ENCODE measurements around the gene RAD54L.

RAD54L gene

GRCh38 chr1:46300673-46301405, 53.3 kb downstream of the RAD54L start:
- peak overlapping the region; percentile 98 to 100 (median 100) for H3K9ac ChIP-seq (ENCODE audit: low read length in 5 of 5)
- H3K36me3 ChIP-seq (ENCODE audit: control insufficient read depth in 5 of 5, insufficient read depth in 5 of 5, low read length in 5 of 5): peaks cover 16 to 21% (median 19%) of the 10 kb centered on the region in 5 donors
- peak overlapping the region; percentile 79 to 94 (median 85) for H3K4me3 ChIP-seq (ENCODE audit: low read depth in 1 of 5, low read length in 5 of 5)
- no peaks in the 10 kb centered on the region for H3K27me3 ChIP-seq (ENCODE audit: control insufficient read depth in 5 of 5, insufficient read depth in 4 of 5, low read length in 5 of 5)
- peak overlapping the region; percentile 98 for H3K27ac ChIP-seq (ENCODE audit: low read depth, low read length)
- H3K4me1 ChIP-seq (ENCODE audit: control insufficient read depth in 5 of 5, insufficient read depth in 5 of 5, low read length in 5 of 5): peaks cover 6 to 50% (median 41%) of the 10 kb centered on the region in 5 donors
- H3K9me3 ChIP-seq (ENCODE audit: control insufficient read depth in 5 of 5, low read length in 5 of 5): no peaks in the 10 kb centered on the region

- Histone ChIP-seq H3K27ac (ENCODE audit: low read depth, low read length) (peak overlapping the region; percentile 98), H3K4me1 (ENCODE audit: control insufficient read depth in 5 of 5, insufficient read depth in 5 of 5, low read length in 5 of 5) (peaks cover 6 to 52% (median 46%) of the 10 kb centered on the region in 5 donors), H3K4me3 (ENCODE audit: low read depth in 1 of 5, low read length in 5 of 5) (peak overlapping the region; percentile 79 to 94 (median 85)), H3K36me3 (ENCODE audit: control insufficient read depth in 5 of 5, insufficient read depth in 5 of 5, low read length in 5 of 5) (peaks cover 15 to 17% (median 15%) of the 10 kb centered on the region in 5 donors), H3K9me3 (ENCODE audit: control insufficient read depth in 5 of 5, low read length in 5 of 5) (no peaks in the 10 kb centered on the region), H3K27me3 (ENCODE audit: control insufficient read depth in 5 of 5, insufficient read depth in 4 of 5, low read length in 5 of 5) (no peaks in the 10 kb centered on the region), H3K9ac (ENCODE audit: low read length in 5 of 5) (peak overlapping the region; percentile 98 to 100 (median 100))
Measured at GRCh38 chr1:46301406-46301807, 53.8 kb downstream of the RAD54L start.

DNA sequence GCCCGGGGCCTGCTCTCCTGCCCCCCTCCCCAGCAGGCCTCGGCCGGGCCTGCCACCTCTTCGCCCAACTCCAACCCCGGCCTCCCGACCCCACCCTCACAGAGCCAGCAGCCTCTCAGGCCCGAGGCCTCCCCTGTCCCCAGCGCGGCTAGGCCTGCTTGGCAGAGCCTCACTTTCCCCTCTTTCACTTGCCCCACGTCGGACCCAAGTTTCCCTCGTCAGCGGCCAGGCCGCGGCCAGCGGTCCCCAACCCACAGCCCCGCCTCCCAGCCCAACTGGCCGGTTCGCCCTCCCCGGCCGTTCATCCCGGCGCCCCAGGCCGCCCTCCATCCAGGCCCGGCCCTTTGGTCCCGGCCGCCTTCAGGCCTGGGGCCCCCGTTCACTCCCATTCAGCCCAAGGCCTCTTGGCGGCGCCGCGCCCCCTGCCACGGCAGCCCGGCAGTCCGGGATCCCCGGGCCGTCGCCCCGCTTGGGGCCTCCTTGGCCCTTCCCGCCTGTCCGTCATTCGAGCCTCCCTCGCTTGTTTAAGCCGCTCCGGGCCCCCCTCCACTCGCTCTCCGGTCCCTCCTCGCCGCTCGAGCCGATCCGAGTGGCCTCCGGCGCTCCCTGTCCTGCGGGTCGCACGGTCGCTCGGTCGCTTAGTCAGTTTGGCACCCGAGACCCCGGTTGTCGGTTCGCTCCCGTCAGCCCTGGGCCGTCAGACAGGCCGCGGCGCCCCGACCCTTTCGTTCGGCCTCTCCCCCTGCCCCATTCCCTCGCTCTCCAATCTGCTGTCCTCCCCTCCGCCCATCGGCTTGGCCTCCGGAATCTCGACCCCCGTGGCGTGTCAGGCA, 54.5 kb downstream of the RAD54L start:
- Histone ChIP-seq H3K27me3 (ENCODE audit: control insufficient read depth in 5 of 5, insufficient read depth in 4 of 5, low read length in 5 of 5) (no peaks in the 10 kb centered on the region), H3K9me3 (ENCODE audit: control insufficient read depth in 5 of 5, low read length in 5 of 5) (no peaks in the 10 kb centered on the region), H3K36me3 (ENCODE audit: control insufficient read depth in 5 of 5, insufficient read depth in 5 of 5, low read length in 5 of 5) (peaks cover 8 to 11% (median 9%) of the 10 kb centered on the region in 5 donors), H3K4me1 (ENCODE audit: control insufficient read depth in 5 of 5, insufficient read depth in 5 of 5, low read length in 5 of 5) (peaks cover 6 to 58% (median 50%) of the 10 kb centered on the region in 5 donors), H3K9ac (ENCODE audit: low read length in 5 of 5) (peak overlapping the region; percentile 98 to 100 (median 100)), H3K4me3 (ENCODE audit: low read depth in 1 of 5, low read length in 5 of 5) (peak overlapping the region; percentile 79 to 94 (median 85)), H3K27ac (ENCODE audit: low read depth, low read length) (peak overlapping the region; percentile 98)

GRCh38 chr1:46302641-46303037, 55.1 kb downstream of the RAD54L start:
- peak overlapping the region; percentile 98 for H3K27ac ChIP-seq (ENCODE audit: low read depth, low read length)
- H3K4me3 ChIP-seq (ENCODE audit: low read depth in 1 of 5, low read length in 5 of 5): peak overlapping the region in 4 of 5 donors; percentile 84 to 94 (median 88)
- H3K36me3 ChIP-seq (ENCODE audit: control insufficient read depth in 5 of 5, insufficient read depth in 5 of 5, low read length in 5 of 5): peaks cover 3 to 5% (median 3%) of the 10 kb centered on the region in 5 donors
- H3K9ac ChIP-seq (ENCODE audit: low read length in 5 of 5): peak overlapping the region; percentile 92 to 100 (median 100)
- H3K4me1 ChIP-seq (ENCODE audit: control insufficient read depth in 5 of 5, insufficient read depth in 5 of 5, low read length in 5 of 5): peaks cover 6 to 64% (median 54%) of the 10 kb centered on the region in 5 donors
- no peaks in the 10 kb centered on the region for H3K27me3 ChIP-seq (ENCODE audit: control insufficient read depth in 5 of 5, insufficient read depth in 4 of 5, low read length in 5 of 5)
- no peaks in the 10 kb centered on the region for H3K9me3 ChIP-seq (ENCODE audit: control insufficient read depth in 5 of 5, low read length in 5 of 5)

GRCh38 chr1:46303038-46303871, 55.7 kb downstream of the RAD54L start, which contains the start of the genes LRRC41 and UQCRH:
TSS of gene LRRC41 (minus strand) at chr1:46303616. CDS start at chr1:46303322, 294 bp downstream.
TSS of gene UQCRH (plus strand) at chr1:46303698. CDS start at chr1:46303767, 69 bp downstream.
- Histone ChIP-seq H3K9me3 (ENCODE audit: control insufficient read depth in 5 of 5, low read length in 5 of 5) (no peaks in the 10 kb centered on the region), H3K36me3 (ENCODE audit: control insufficient read depth in 5 of 5, insufficient read depth in 5 of 5, low read length in 5 of 5) (no peaks in the 10 kb centered on the region), H3K27ac (ENCODE audit: low read depth, low read length) (peak within 1 kb of the TSS; percentile 98), H3K27me3 (ENCODE audit: control insufficient read depth in 5 of 5, insufficient read depth in 4 of 5, low read length in 5 of 5) (no peaks in the 10 kb centered on the region), H3K4me3 (ENCODE audit: low read depth in 1 of 5, low read length in 5 of 5) (peak within 1 kb of the TSS; percentile 84 to 99 (median 92)), H3K9ac (ENCODE audit: low read length in 5 of 5) (peak within 1 kb of the TSS; percentile 98 to 100 (median 100)), H3K4me1 (ENCODE audit: control insufficient read depth in 5 of 5, insufficient read depth in 5 of 5, low read length in 5 of 5) (peaks cover 6 to 64% (median 54%) of the 10 kb centered on the region in 5 donors)

DNA sequence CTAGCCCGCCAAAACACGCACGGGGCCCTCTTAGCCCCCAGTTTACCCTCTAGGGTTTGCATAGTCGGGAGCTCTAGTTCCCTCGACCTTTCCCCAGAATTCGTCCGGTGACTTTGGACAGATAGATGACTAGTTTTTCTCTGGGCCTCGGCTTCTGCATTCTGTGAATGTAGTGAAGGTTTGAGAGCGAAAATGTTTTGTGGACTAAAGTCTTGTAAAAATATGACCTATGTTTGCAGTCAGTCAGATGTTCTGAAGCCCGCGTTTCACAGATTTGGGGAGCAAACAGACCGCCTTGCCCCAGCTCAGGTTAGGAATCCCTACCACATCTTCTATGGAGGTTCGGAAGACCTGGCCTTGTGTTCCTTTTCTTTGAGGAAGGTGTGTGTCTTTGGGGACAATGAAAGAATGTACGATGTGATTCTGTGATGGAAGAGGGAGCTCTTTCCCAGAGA, 56.3 kb downstream of the RAD54L start:
- Histone ChIP-seq H3K9me3 (ENCODE audit: control insufficient read depth in 5 of 5, low read length in 5 of 5) (no peaks in the 10 kb centered on the region), H3K36me3 (ENCODE audit: control insufficient read depth in 5 of 5, insufficient read depth in 5 of 5, low read length in 5 of 5) (no peaks in the 10 kb centered on the region), H3K4me3 (ENCODE audit: low read depth in 1 of 5, low read length in 5 of 5) (peak overlapping the region; percentile 84 to 99 (median 92)), H3K27ac (ENCODE audit: low read depth, low read length) (peak overlapping the region; percentile 98), H3K9ac (ENCODE audit: low read length in 5 of 5) (peak overlapping the region; percentile 98 to 100 (median 100)), H3K4me1 (ENCODE audit: control insufficient read depth in 5 of 5, insufficient read depth in 5 of 5, low read length in 5 of 5) (peaks cover 6 to 64% (median 49%) of the 10 kb centered on the region in 5 donors), H3K27me3 (ENCODE audit: control insufficient read depth in 5 of 5, insufficient read depth in 4 of 5, low read length in 5 of 5) (no peaks in the 10 kb centered on the region)

DNA sequence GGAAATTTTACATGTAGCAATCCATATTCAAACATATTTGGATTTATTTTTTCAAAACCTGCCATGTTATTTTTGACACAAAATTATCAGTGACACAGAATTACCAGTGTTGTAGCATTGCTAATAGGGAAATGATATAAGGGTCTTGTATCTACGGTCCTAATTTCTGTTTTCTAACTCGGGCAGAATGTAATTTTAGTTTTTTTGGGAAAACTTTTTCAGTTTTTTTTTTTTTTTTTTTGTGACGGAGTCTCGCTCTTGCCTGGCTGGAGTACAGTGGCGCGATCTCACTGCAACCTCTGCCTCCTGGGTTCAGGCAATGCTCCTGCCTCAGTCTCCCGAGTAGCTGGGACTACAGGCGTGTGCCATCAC, 58.6 kb downstream of the RAD54L start:
- Histone ChIP-seq H3K4me1 (ENCODE audit: control insufficient read depth in 5 of 5, insufficient read depth in 5 of 5, low read length in 5 of 5) (peaks cover 4 to 66% (median 48%) of the 10 kb centered on the region in 5 donors), H3K27ac (ENCODE audit: low read depth, low read length) (no peak overlapping the region), H3K36me3 (ENCODE audit: control insufficient read depth in 5 of 5, insufficient read depth in 5 of 5, low read length in 5 of 5) (peaks cover 0 to 13% (median 9%) of the 10 kb centered on the region in 5 donors), H3K4me3 (ENCODE audit: low read depth in 1 of 5, low read length in 5 of 5) (no peak overlapping the region), H3K27me3 (ENCODE audit: control insufficient read depth in 5 of 5, insufficient read depth in 4 of 5, low read length in 5 of 5) (no peaks in the 10 kb centered on the region), H3K9ac (ENCODE audit: low read length in 5 of 5) (no peak overlapping the region), H3K9me3 (ENCODE audit: control insufficient read depth in 5 of 5, low read length in 5 of 5) (no peaks in the 10 kb centered on the region)

- H3K27ac ChIP-seq (ENCODE audit: low read depth, low read length): peak overlapping the region; percentile 27
- H3K27me3 ChIP-seq (ENCODE audit: control insufficient read depth in 5 of 5, insufficient read depth in 4 of 5, low read length in 5 of 5): no peaks in the 10 kb centered on the region
- no peak overlapping the region for H3K4me3 ChIP-seq (ENCODE audit: low read depth in 1 of 5, low read length in 5 of 5)
- H3K9ac ChIP-seq (ENCODE audit: low read length in 5 of 5): peak overlapping the region in 2 of 5 donors; percentile 16 to 29
- peaks cover 3 to 50% (median 21%) of the 10 kb centered on the region in 5 donors for H3K4me1 ChIP-seq (ENCODE audit: control insufficient read depth in 5 of 5, insufficient read depth in 5 of 5, low read length in 5 of 5)
- peaks cover 6 to 45% (median 34%) of the 10 kb centered on the region in 5 donors for H3K36me3 ChIP-seq (ENCODE audit: control insufficient read depth in 5 of 5, insufficient read depth in 5 of 5, low read length in 5 of 5)
- no peaks in the 10 kb centered on the region for H3K9me3 ChIP-seq (ENCODE audit: control insufficient read depth in 5 of 5, low read length in 5 of 5)
Measured at GRCh38 chr1:46309401-46310159, 62.0 kb downstream of the RAD54L start.

DNA sequence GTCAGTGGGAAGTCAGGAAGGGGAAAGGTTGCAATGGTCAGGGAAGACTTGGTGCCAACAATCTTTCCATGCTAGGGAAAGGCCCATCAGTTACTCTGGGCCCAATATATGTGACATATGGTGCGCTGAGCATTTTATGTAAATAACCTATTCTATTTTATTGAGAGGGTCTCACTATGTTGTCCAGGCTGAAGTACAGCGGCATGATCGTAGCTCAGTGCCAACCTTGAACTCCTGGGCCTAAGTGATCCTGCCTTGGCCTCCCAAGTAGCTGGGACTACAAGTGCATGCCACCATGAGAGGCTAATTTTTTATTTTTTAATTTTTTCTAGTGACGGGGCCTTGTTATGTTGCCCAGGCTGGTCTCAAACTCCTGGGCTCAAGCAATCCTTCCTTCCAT, 62.8 kb downstream of the RAD54L start:
- Histone ChIP-seq H3K9me3 (ENCODE audit: control insufficient read depth in 5 of 5, low read length in 5 of 5) (no peaks in the 10 kb centered on the region), H3K9ac (ENCODE audit: low read length in 5 of 5) (no peak overlapping the region), H3K4me1 (ENCODE audit: control insufficient read depth in 5 of 5, insufficient read depth in 5 of 5, low read length in 5 of 5) (peaks cover 2 to 43% (median 14%) of the 10 kb centered on the region in 5 donors), H3K4me3 (ENCODE audit: low read depth in 1 of 5, low read length in 5 of 5) (no peak overlapping the region), H3K27ac (ENCODE audit: low read depth, low read length) (no peak overlapping the region), H3K36me3 (ENCODE audit: control insufficient read depth in 5 of 5, insufficient read depth in 5 of 5, low read length in 5 of 5) (peaks cover 8 to 50% (median 38%) of the 10 kb centered on the region in 5 donors), H3K27me3 (ENCODE audit: control insufficient read depth in 5 of 5, insufficient read depth in 4 of 5, low read length in 5 of 5) (no peaks in the 10 kb centered on the region)
